Subcutaneous abdominal adipose tissue (tissue), 5 donors: ENCODE measurements around the gene ZNF300.

Experiments used
- H3K27ac ChIP-seq: one replicate; pipeline ENCODE4 v1.7.0; 2013; ENCODE audit warnings: low read depth, mild to moderate bottlenecking, inconsistent platforms, low read length, moderate library complexity
- H3K27me3 ChIP-seq, 5 donors: one replicate each; pipeline ENCODE4 v1.7.0; 2013; ENCODE audit warnings: low read length in 5 of 5, inconsistent platforms in 1 of 5; ENCODE audit not compliant: control insufficient read depth in 5 of 5, insufficient read depth in 4 of 5
- H3K36me3 ChIP-seq, 5 donors: one replicate each; pipeline ENCODE4 v1.7.0; 2013; ENCODE audit warnings: low read length in 5 of 5; ENCODE audit not compliant: control insufficient read depth in 5 of 5, insufficient read depth in 5 of 5
- H3K4me1 ChIP-seq, 5 donors: one replicate each; pipeline ENCODE4 v1.7.0; 2013; ENCODE audit warnings: low read length in 5 of 5, mild to moderate bottlenecking in 3 of 5, moderate library complexity in 1 of 5; ENCODE audit not compliant: control insufficient read depth in 5 of 5, insufficient read depth in 5 of 5
- H3K4me3 ChIP-seq, 5 donors: one replicate each; pipeline ENCODE4 v1.7.0; 2013; ENCODE audit warnings: low read length in 5 of 5, low read depth in 1 of 5
- H3K9ac ChIP-seq, 5 donors: one replicate each; pipeline ENCODE4 v1.7.0; 2013; ENCODE audit warnings: low read length in 5 of 5, mild to moderate bottlenecking in 4 of 5, moderate library complexity in 3 of 5
- H3K9me3 ChIP-seq, 5 donors: one replicate each; pipeline ENCODE4 v1.7.0; 2013; ENCODE audit warnings: low read length in 5 of 5; ENCODE audit not compliant: control insufficient read depth in 5 of 5
- donor health status: healthy.
- donor health status: healthy.
- donor health status: healthy.
- donor health status: healthy.
- donor health status: healthy.

The ZNF300 gene

DNA sequence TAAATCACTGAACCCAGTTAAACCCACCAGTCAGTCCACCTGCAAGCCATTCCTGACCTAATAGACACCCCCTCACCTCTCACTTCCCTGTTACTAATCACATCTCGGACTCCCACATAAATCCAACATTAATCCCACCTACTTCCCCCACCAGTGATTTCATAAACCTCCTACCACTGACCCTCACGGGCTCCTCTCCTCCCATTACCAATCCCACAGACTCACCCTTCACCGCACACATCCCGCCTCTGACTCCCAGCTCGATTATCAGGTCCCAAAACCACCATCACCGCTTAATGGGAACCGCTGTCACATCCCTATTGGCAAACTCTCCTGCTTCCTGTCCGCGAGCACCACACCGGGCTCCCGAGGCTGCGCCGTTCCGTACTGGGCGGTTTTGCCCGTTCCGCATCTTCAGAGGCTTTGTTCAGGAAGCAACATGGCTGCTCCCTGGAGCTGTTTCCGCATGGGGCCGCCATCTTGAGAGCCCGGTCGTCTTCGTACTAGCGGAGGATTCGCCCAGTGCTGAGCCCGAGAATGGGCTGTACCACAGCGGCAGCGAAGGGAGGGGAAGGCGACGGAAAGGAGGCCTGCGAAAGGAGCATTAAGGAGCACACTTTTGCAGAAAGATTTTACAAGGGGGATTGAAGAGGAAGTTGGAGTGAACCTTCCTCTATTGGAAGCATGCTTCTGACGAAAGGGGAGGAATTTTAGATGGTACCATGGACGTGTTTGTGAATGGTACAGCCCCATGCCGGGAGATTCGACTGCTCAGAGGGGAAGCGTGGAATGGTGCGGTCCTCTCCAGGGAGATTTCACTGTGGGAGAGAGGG, at the start of gene ZNF300:
ZNF300 (minus strand) TSS at position 502 of the 833 bp plus-strand sequence. CDS start 1,825 bp downstream, outside the sequence.
- H3K36me3 ChIP-seq: peaks cover 0 to 5% (median 0%) of the 10 kb centered on the region in 5 donors
- H3K27me3 ChIP-seq: no peaks in the 10 kb centered on the region
- H3K4me1 ChIP-seq: peaks cover 0 to 7% (median 4%) of the 10 kb centered on the region in 5 donors
- H3K27ac ChIP-seq: peak within 1 kb of the TSS; percentile 20
- peak within 1 kb of the TSS in 3 of 5 donors; percentile 47 to 84 (median 76) for H3K9ac ChIP-seq
- peak within 1 kb of the TSS; percentile 62 to 95 (median 83) for H3K4me3 ChIP-seq
- peaks cover 41 to 75% (median 62%) of the 10 kb centered on the region in 5 donors for H3K9me3 ChIP-seq

DNA sequence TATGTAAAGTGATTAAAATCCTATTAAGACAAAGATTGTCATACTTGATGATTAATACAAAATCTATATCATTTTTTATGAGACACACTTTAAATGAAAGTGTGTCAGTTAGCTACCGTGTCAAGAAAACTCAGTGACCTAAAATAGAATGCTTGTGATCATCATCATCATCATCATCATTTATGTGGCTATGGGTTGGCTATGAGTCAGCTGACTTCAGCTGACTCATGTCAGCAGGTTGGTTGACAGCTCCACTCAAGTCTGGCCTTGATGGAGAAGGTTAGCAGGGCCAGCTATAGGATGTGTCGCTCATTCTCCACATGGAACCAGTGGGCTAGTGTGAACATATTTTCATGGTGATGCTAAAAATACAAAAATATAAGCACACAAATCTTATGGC, 43.8 kb upstream of the ZNF300 start:
- H3K36me3 ChIP-seq: peaks cover 0 to 2% (median 0%) of the 10 kb centered on the region in 5 donors
- H3K9me3 ChIP-seq: peaks cover 21 to 98% (median 83%) of the 10 kb centered on the region in 5 donors
- peaks cover 0 to 10% (median 4%) of the 10 kb centered on the region in 5 donors for H3K4me1 ChIP-seq
- no peak overlapping the region for H3K27ac ChIP-seq
- H3K27me3 ChIP-seq: no peaks in the 10 kb centered on the region
- H3K9ac ChIP-seq: no peak overlapping the region
- H3K4me3 ChIP-seq: peak overlapping the region in 2 of 5 donors; percentile 4 to 32

DNA sequence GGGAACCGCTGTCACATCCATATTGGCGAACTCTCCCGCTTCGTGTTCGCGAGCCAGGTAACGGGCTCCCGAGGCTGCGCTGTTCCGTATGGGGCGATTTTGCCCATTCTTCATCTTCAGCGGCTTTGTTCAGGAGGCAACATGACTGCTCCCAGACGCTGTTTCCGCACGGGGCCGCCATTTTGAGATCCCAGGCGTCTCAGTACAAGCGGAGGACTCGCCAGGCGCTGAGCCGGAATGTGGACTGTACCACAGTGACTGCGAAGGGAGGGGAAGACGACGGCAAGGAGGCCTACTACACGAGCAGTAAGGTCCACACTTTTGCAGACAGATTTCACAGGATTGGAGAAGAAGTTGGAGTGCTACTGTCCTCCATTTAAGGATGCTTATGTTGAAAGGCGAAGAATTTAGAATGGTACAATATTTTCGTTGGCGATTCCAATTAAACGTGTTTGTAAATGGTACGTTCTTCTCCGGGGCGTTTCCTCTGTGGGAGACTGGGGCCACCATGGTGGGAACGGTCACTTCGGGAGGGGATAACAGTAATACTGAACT, 41.6 kb upstream of the ZNF300 start:
- Histone ChIP-seq H3K36me3 (peaks cover 6 to 12% (median 11%) of the 10 kb centered on the region in 5 donors), H3K4me3 (peak overlapping the region; percentile 73 to 90 (median 88)), H3K27me3 (no peaks in the 10 kb centered on the region), H3K4me1 (peaks cover 0 to 10% (median 4%) of the 10 kb centered on the region in 5 donors), H3K27ac (peak overlapping the region; percentile 72), H3K9me3 (peaks cover 28 to 97% (median 79%) of the 10 kb centered on the region in 5 donors), H3K9ac (peak overlapping the region; percentile 59 to 88 (median 65))

DNA sequence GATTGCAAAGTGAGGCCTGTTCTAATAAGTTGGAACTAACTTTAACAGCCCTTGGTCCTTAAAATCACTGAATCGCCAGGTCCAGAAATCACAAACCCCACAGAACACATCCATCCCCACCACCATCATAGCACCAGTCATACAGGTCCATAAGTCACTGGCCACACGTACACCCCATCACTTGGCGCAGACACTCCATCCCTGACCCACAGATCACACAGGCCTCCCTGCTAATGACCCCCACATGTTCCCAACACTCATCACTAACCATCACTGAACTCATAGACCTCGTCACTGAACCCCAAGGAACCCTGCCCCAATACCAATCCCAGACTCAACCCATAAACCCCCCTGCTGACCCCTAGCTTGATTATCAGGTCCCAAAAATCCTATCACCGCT, 41.2 kb upstream of the ZNF300 start:
- peaks cover 32 to 97% (median 79%) of the 10 kb centered on the region in 5 donors for H3K9me3 ChIP-seq
- H3K27me3 ChIP-seq: no peaks in the 10 kb centered on the region
- peaks cover 0 to 10% (median 4%) of the 10 kb centered on the region in 5 donors for H3K4me1 ChIP-seq
- peak overlapping the region; percentile 72 for H3K27ac ChIP-seq
- peaks cover 8 to 17% (median 16%) of the 10 kb centered on the region in 5 donors for H3K36me3 ChIP-seq
- H3K9ac ChIP-seq: peak overlapping the region; percentile 30 to 88 (median 65)
- H3K4me3 ChIP-seq: peak overlapping the region; percentile 73 to 90 (median 88)

DNA sequence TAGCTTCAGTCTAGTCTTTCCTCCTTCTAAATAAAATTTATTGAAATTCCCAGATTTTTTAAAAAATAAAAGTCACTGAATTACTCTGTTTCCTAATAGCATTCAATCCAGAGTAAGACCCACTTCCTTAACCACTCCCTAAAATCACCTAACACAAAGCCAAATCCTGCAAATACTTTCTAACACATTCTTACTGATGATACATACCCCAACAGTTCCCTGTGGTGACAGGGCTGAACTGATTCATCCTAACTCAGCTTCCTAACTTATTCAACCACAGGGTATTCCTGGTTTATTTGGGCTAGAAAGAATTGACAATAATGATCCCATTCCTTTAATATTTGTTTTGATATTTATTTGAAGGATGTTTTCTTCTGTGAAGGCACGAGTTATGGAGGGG, 40.7 kb upstream of the ZNF300 start:
- Histone ChIP-seq H3K27me3 (no peaks in the 10 kb centered on the region), H3K36me3 (peaks cover 11 to 21% (median 20%) of the 10 kb centered on the region in 5 donors), H3K27ac (no peak overlapping the region), H3K4me3 (peak overlapping the region; percentile 73 to 90 (median 88)), H3K9ac (peak overlapping the region in 1 of 5 donors; percentile 59), H3K4me1 (peaks cover 0 to 10% (median 4%) of the 10 kb centered on the region in 5 donors), H3K9me3 (peaks cover 32 to 97% (median 79%) of the 10 kb centered on the region in 5 donors)

DNA sequence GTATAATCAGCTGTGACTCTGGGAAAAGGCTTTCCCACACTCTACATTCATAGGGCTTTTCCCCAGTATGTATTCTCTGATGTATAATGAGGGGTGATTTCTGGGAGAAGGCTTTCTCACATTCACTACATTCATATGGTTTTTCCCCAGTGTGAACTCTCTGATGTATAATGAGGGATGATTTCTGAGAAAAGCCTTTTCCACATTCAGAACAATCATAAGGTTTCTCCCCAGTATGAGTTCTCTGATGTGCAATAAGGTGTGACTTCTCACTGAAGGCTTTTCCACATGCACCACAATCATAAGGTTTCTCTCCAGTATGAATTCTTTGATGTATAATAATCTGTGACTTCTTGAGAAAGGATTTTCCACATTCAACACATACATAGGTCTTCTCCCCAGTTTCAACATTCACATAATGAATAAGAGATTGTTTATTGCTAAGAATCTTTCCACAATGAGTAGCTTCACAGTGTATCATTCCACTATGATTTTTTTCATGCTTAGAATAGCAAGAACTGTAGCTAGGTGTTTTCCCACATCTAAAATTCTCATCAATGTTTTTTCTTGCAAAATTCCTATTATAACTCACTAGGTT, 26.7 kb upstream of the ZNF300 start:
- Histone ChIP-seq H3K27me3 (no peaks in the 10 kb centered on the region), H3K27ac (no peak overlapping the region), H3K4me1 (peaks cover 0 to 4% (median 0%) of the 10 kb centered on the region in 5 donors), H3K9ac (peak overlapping the region in 1 of 5 donors; percentile 85), H3K36me3 (peaks cover under 1 to 45% (median 5%) of the 10 kb centered on the region in 5 donors), H3K9me3 (peaks cover 67 to 92% (median 79%) of the 10 kb centered on the region in 5 donors), H3K4me3 (peak overlapping the region; percentile 20 to 54 (median 39))

DNA sequence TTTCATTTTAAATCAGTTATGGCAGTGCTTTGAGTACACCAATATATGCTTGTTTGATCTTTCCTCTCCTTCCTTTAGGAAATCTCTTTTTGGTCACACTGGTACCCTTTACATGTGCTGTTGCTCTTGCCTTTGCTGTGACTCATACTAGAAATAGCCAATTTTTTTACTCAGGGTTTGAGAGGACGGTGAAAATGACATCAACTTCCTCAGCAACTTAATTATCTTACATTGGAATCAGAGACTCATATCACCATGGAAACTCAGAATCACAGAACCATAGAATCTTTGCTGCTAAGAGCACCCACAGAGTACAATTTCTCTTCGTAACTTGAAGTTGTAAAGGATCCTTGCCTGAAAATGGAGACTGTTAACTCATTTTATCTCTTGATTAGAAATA, 13.8 kb upstream of the ZNF300 start:
- peak overlapping the region in 1 of 5 donors; percentile 13 for H3K4me3 ChIP-seq
- H3K9ac ChIP-seq: no peak overlapping the region
- H3K36me3 ChIP-seq: peaks cover 0 to 4% (median 0%) of the 10 kb centered on the region in 5 donors
- H3K27me3 ChIP-seq: no peaks in the 10 kb centered on the region
- H3K4me1 ChIP-seq: no peaks in the 10 kb centered on the region
- H3K9me3 ChIP-seq: peaks cover 40 to 76% (median 59%) of the 10 kb centered on the region in 5 donors
- H3K27ac ChIP-seq: no peak overlapping the region

DNA sequence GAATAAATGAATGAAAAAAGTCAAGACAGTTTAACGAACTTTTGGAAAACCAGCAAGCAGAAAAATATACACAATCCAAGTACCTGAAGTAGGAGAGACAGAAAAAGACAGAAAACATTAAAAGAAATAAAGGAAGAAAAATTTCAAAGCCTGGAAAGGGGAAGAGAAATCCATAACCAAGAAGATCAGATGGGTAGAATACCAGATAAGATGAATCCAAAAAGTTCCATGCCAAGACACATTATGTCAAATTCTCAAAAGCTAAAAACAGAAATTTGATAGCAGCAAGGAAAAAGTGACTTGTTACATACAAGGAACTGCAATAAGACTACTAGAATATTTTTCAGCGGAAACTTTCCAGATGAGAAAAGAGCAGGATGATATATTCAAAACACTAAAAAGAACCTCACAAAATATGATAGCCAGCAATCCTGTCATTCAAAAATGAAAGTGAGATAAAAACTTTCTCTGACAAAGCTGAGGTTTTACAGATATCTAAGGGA, 7.6 kb upstream of the ZNF300 start:
- Histone ChIP-seq H3K36me3 (no peaks in the 10 kb centered on the region), H3K9ac (no peak overlapping the region), H3K4me1 (no peaks in the 10 kb centered on the region), H3K27ac (no peak overlapping the region), H3K9me3 (peaks cover 33 to 73% (median 68%) of the 10 kb centered on the region in 5 donors), H3K4me3 (no peak overlapping the region), H3K27me3 (no peaks in the 10 kb centered on the region)

DNA sequence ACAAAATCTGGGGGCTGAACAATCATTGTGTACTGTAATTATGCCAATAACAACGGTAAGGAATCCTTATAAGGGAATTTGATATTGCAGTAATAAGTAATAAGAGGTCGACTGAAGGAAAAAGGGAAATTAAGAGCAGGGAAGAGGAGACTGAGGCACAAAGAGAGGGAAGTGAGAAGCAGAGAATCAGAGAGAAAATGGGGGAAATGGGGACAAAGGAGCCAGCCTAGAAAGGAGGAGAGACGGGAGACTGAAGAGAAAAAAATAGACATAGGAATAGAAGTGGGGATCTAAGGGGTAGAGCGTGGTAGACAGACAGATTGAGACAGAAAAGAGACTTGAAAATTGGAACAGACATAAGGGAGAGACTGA, 518 bp upstream of the ZNF300 start:
- peak overlapping the region; percentile 62 to 95 (median 83) for H3K4me3 ChIP-seq
- H3K9me3 ChIP-seq: peaks cover 40 to 75% (median 59%) of the 10 kb centered on the region in 5 donors
- peaks cover 0 to 4% (median 0%) of the 10 kb centered on the region in 5 donors for H3K36me3 ChIP-seq
- H3K27me3 ChIP-seq: no peaks in the 10 kb centered on the region
- no peak overlapping the region for H3K27ac ChIP-seq
- H3K9ac ChIP-seq: peak overlapping the region in 2 of 5 donors; percentile 76 to 84
- peaks cover 0 to 7% (median 4%) of the 10 kb centered on the region in 5 donors for H3K4me1 ChIP-seq
